HG02798 (cell line): Measurements from ENCODE around the gene ACADVL.

Source experiments
- ATAC-seq: cut with Tn5 transposase; IDR thresholded peaks from one replicate; pipeline ENCODE4 v1.9.1; 2021; ENCODE audit warnings: mild to moderate bottlenecking; ENCODE audit not compliant: unreplicated experiment, poor library complexity

ACADVL gene

DNA sequence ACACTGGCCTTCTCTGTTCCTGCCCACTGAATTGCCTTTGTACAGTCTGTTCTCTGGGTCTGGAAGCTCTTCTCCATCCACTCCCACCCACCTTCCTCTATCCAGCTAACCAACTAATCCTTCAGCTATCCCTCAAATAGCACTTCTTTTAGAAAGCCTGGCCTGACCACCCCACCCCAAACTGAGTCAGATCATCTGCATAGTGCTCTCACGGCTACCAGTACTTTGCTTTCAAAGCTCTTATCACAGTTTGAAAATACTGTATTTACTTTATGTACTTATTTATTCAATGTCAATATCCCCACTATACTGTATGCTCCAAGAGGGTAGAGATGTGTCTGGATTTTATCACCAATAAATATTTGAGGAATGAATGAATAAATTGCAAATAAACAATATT lies 47.0 kb downstream of the ACADVL start:
- ATAC-seq, result no peak
